GM23248 (cell line): ENCODE data around the gene GGCT.

ENCODE experiments used
- EZH2 ChIP-seq: fragments of 200-600 bp; sonication (generic); IDR thresholded peaks from 2 replicates; pipeline ENCODE4 v1.6.1; 2018; ENCODE audit warnings: antibody characterized with exemption, mild to moderate bottlenecking; ENCODE audit not compliant: insufficient read depth, poor library complexity, severe bottlenecking
- EZH2phosphoT487 ChIP-seq: fragments of 200-600 bp; sonication (generic); IDR thresholded peaks from 2 replicates; pipeline ENCODE4 v1.6.1; 2018; ENCODE audit warnings: antibody characterized with exemption, moderate library complexity, mild to moderate bottlenecking, low read depth; ENCODE audit not compliant: insufficient read depth

DNA sequence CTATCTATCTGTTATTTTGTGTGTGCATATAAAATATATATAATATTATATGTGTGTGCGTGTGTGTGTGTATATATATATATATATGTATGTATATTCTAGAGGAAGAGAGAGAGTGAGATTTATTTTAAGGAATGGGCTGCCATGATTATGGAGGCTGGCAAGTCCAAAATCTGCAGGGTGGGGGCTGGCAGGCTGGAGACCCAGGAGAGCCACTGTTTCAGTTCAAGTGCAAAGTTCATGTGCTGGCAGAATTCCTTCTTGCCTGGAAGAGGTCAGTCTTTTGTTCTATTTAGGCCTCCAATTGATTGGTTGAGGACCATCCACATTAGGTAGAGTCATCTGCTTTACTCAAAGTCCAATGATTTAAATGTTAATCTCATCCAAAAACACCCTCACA lies 47.7 kb upstream of the GGCT start:
- TF ChIP-seq EZH2 (no peak), EZH2phosphoT487 (no peak)
